GM18951 (cell line): ENCODE results near the gene STAT4.

ENCODE experiments used
- POLR2A ChIP-seq: IDR thresholded peaks from 4 replicates; pipeline ENCODE4 v1.6.1; 2011; ENCODE audit warnings: mild to moderate bottlenecking; ENCODE audit not compliant: insufficient read length, insufficient read depth; ENCODE audit errors: extremely low read depth
- in situ Hi-C: fragments of 300-500 bp; cut with MboI; formaldehyde crosslinking; loops from one replicate; pipeline ENCODE4 v1.12.0; 2022; ENCODE audit warnings: low sequenced_read_pairs, mixed read lengths, inconsistent platforms; ENCODE audit not compliant: unreplicated experiment

STAT4 gene

GRCh38 chr2:191081411-191082155, 69.2 kb downstream of the STAT4 start:
- in situ Hi-C loops: no loop called here
- no peak for TF ChIP-seq POLR2A

GRCh38 chr2:191078165-191078867, 72.5 kb downstream of the STAT4 start:
- in situ Hi-C loops: no loop called here
- TF ChIP-seq POLR2A: no peak

DNA sequence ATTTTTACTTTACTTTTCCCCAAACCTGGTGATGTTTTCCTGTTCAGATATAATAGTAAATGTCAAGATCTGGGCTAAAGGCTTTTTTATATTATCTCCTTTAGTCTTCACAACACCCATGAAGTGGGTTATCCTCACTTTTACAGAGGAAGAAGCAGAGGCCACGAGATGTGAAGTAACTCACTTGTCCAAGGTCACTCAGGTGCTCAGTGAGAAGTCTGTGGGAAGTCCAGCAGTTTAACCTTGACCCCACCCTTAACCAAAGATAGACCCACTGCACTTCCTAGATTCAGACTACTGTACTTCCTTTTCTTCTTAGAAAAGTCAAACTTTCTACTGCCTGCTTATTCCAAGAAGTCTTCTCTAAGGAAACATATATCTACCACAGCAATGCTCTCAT, 80.5 kb downstream of the STAT4 start:
- in situ Hi-C loops: loop anchor here (5.0 to 25.0 kb wide), 2 partner anchors 77 to 442 kb away; no protein-coding TSS in a partner anchor
- no peak for TF ChIP-seq POLR2A

DNA sequence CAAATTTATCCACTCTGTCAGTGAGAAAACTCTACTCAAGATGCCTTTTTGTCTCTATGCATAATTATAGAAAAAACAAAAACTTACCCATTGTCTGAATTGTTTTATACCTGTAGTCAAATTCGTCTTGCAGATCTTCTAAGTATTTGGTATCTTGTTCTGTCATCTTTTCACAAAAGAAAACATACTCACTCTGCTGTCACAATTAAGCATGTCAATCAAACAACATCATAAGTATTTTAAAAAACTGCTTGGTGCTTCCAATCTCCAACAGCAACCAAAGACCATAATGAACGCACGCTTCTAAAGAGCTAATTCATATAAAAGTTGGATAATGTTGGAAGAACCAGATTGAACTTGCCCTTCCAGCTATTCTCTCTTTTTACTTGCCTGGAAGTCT, 81.2 kb downstream of the STAT4 start:
- in situ Hi-C loops: loop anchor here (5.0 to 25.0 kb wide), 2 partner anchors 78 to 443 kb away; no protein-coding TSS in a partner anchor

GRCh38 chr2:191066919-191067233, 83.9 kb downstream of the STAT4 start:
- TF ChIP-seq POLR2A: no peak
- in situ Hi-C loops: loop anchor here (25.0 kb wide), 1 partner anchor 445 kb away; no protein-coding TSS in a partner anchor

More for the DNA sequence above, 81.2 kb downstream of the STAT4 start:
- TF ChIP-seq POLR2A: no peak

DNA sequence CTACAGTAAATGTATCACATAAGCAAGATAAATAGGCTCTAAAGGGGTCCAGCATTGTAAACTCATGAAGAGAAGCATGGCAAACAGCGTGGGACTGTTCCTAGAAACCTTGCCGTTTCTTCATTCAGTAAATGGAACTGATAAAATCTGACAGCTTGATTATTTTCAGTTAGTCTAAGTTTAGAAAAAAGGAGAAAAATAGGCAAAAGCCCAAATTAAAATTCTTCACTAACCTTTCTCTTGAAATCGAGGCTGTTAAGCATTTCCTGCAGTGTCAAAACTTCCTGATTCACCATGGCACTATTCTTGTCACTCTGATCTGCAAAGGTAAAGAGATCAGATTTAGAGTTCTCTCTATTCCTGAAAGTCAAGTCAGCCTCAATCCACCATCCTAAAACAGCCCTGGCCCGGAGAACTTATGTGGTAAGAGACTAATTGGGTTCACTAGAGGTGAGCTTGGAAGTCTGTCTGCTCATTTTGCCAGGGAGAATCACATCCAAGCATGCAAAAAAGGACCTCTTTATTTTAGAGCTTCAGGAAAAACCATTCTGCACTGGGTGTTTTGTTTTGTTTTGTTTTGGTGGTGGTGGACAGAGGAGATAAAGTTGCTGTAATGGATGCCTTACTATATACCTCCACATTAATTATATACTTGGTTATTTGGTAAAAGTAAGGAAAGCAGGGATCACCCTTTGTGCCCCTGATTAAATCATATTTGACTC, 84.4 kb downstream of the STAT4 start:
- TF ChIP-seq POLR2A: no peak
- in situ Hi-C loops: loop anchor here (25.0 kb wide), 1 partner anchor 446 kb away; no protein-coding TSS in a partner anchor

DNA sequence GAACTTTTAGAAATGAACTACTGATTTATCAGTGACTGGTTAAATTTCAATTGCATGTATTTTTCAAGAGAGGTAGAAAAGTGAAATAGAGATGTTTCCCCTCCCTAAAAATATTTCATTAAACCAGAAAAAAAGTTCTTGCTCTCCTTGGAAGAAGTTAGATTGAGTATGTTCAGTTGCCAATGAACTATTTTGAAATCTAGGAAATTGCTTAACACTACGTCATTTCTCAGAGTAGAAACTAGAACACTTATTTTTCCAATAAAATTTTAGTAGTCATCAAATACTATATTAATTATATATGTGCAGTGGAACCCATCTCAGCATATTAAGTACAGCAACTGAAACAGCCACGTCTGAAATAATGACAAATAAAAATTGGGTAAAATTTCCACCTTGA, 85.0 kb downstream of the STAT4 start:
- in situ Hi-C loops: loop anchor here (25.0 kb wide), 1 partner anchor 447 kb away; no protein-coding TSS in a partner anchor
- no peak for TF ChIP-seq POLR2A

- no peak for TF ChIP-seq POLR2A
- in situ Hi-C loops: loop anchor here (25.0 kb wide), 1 partner anchor 448 kb away; no protein-coding TSS in a partner anchor
Observed at GRCh38 chr2:191064590-191064989, 86.2 kb downstream of the STAT4 start.

GRCh38 chr2:191063584-191063983, 87.2 kb downstream of the STAT4 start:
- TF ChIP-seq POLR2A: no peak
- in situ Hi-C loops: loop anchor here (25.0 kb wide), 1 partner anchor 449 kb away; no protein-coding TSS in a partner anchor

DNA sequence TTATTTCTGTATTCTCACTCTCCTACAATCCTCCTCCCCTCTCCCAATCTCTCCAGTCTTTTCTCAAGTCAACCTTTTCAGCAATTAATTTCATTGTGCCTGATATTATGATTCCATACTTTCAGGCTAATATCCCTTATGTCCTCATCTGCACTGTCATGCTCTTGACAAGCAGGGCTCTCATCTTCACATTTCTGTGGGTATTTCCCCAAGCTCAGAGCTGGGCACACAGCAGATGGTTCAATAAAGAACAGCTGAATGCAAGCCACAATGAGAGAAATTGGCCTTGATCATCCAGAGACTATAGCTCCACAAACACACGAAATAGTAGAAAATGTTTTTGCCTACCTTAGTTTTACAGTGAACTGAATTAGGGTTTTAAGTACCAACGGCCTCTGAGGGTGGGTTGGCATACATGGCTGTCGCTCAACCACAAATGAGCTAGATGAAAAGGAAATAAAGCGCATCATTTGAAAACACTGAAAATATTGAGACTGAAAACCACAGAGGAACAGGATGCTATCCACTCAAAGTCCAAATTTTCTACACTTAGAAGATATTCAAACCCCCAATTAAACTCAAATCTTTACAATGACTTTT, 89.3 kb downstream of the STAT4 start:
- in situ Hi-C loops: loop anchor here (25.0 kb wide), 1 partner anchor 451 kb away; no protein-coding TSS in a partner anchor
- TF ChIP-seq POLR2A: no peak

DNA sequence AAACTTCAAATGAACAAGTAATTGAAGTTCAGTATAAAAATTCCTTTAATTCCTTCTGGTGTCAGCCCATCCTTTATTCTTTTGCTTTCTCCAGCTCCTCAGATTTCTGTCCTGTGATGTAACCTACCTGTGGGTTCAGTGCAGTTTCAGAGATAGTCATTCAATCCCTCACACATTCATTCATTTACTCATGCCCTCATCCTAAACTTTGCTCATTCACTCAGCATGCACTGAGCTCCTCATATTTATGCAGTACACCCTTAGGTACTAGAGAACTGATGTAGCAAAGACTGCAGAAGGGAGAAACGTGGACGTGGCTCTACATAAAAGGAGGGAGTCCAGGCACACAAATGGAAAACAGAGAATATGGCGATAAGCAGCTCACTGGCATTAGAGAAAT, 91.5 kb downstream of the STAT4 start:
- in situ Hi-C loops: loop anchor here (10.0 to 25.0 kb wide), 2 partner anchors 85 to 453 kb away; no protein-coding TSS in a partner anchor
- no peak for TF ChIP-seq POLR2A

DNA sequence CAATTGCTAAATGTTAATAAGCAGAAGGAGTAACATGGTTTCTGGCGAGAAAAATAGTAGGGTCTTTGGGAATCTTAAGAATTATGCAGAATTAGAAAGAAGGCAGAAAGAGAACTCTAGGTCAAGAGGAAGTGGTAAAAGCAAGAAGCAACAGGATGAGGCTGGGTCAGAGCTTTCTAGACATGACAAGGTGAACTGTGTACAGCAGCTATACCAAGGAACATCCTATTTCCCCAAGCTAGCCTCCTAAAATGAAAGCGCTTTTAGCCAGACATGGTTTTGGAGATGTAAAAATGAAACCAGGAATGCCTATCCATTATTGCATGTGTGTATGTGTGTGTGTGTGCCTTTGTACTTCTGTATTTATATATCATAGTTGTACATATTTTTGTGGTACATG, 94.6 kb downstream of the STAT4 start:
- in situ Hi-C loops: loop anchor here (10.0 to 25.0 kb wide), 2 partner anchors 89 to 456 kb away; no protein-coding TSS in a partner anchor
- no peak for TF ChIP-seq POLR2A
